ENCODE measurements around the gene PTPRD. TPM values are rescaled to one million over a fixed set of nuclear protein-coding genes. Genes with fewer than 3 reads are reported as not detected.

PTPRD gene
- total RNA-seq, 1 experiment from 2014 or later = 0.02 TPM

DNA sequence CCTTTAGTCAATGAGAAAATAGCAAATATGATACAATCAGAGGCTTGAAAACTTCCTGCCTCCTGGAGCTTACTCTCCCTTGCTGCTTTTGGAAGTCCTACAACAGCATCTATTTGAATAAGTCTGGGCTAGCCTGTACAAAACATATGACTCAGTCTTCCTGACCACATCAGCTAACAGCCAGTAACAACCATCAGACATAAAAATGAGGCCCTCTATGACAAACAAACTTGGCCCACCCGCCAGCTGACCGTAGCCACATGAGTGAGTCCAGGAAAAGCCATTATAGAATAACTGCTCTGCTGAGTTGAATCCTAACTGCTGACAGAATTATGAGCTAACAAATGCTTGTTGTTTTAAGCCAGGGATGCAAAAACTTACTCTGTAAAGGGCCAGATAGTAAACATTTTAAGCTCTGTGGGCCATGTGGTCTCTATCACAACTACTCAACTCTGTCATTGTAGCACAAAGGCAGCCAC lies 347.6 kb downstream of the PTPRD start:
- H3K36me3 ChIP-seq (ENCODE audit: control insufficient read depth in 1 of 2, insufficient read depth in 2 of 2, low read length in 2 of 2) = no peaks in the 10 kb centered on the region
- no peak overlapping the region for H3K4me2 ChIP-seq (ENCODE audit: low read length)
- POLR2A ChIA-PET = no interaction called here
- RAD21 ChIA-PET (ENCODE audit: low non-redundant PET in 1 of 2, low total read pairs in 2 of 2, uncharacterized antibody in 2 of 2, unreplicated experiment in 2 of 2) = no interaction called here
- intact Hi-C loops (cut with micrococcal nuclease) = no loop called here
- no peak overlapping the region for H3K4me3 ChIP-seq (replicated peaks in 1 of 2; ENCODE audit: low read depth in 1 of 2, low read length in 2 of 2)
- no peaks in the 10 kb centered on the region for H3K27me3 ChIP-seq (ENCODE audit: insufficient read depth, low read length)
- H3K79me2 ChIP-seq (ENCODE audit: insufficient read depth, low read length) = no peaks in the 10 kb centered on the region
- no peak for ATAC-seq
- BruUV-seq (replicated peaks) = no TSS peak
- CTCF ChIA-PET = no interaction called here
- no peak for DNase-seq (ENCODE audit: low read depth, low spot score)
- no peaks in the 10 kb centered on the region for H3K4me1 ChIP-seq (ENCODE audit: control insufficient read depth in 1 of 2, insufficient read depth in 2 of 2, low read length in 2 of 2)
- no peak overlapping the region for H3K27ac ChIP-seq (ENCODE audit: low read depth, low read length)
- H3K9me3 ChIP-seq (ENCODE audit: control insufficient read depth in 1 of 2, insufficient read depth in 1 of 2, low read depth in 1 of 2, low read length in 2 of 2) = peaks cover 5 to 9% of the 10 kb centered on the region in 2 experiments; a peak in 2 of 4 replicates
- no peaks in the 10 kb centered on the region for H4K20me1 ChIP-seq (ENCODE audit: insufficient read depth)
- TF ChIP-seq ELF1 (IDR thresholded peaks at IDR 0.05; ENCODE audit: borderline replicate concordance, low read depth) = no peak
- no peak for TF ChIP-seq POLR2A (IDR thresholded peaks at IDR 0.05; ENCODE audit: borderline replicate concordance, extremely low read depth, insufficient read depth, insufficient read length)
- no peak for TF ChIP-seq SRF (IDR thresholded peaks at IDR 0.05; ENCODE audit: low read depth)
- no peak for TF ChIP-seq CBX3 (IDR thresholded peaks at IDR 0.05; ENCODE audit: low read depth)
- no peak overlapping the region for H3K9ac ChIP-seq (ENCODE audit: low read length)
- H3K9me2 ChIP-seq (ENCODE audit: insufficient read depth) = no peaks in the 10 kb centered on the region
- no peak overlapping the region for H2AFZ ChIP-seq (ENCODE audit: low read depth, low read length, poor library complexity, severe bottlenecking)

DNA sequence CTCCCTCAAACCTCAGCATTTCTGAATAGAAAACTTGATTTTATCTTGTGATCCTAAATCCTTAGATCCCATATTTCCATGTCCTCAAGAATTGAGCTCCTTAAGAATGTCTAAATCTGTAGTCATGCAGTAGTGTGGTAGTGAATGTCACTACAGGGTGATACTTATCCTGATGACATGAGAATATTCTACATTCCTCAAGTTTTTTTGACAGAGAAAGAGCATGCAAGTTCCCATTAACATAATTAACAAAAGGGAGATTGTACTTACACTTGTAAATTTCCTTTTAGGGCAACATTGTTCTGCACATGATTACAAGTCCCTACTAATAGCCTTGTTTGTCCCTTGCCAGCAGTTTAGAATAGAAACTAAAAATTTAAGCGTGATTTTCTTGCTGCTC lies 352.3 kb downstream of the PTPRD start:
- ChIA-PET RAD21 (ENCODE audit: low non-redundant PET in 1 of 2, low total read pairs in 2 of 2, uncharacterized antibody in 2 of 2, unreplicated experiment in 2 of 2) (no interaction called here), POLR2A (no interaction called here), CTCF (no interaction called here)
- Histone ChIP-seq H3K4me2 (ENCODE audit: low read length) (no peak overlapping the region), H3K27me3 (ENCODE audit: insufficient read depth, low read length) (no peaks in the 10 kb centered on the region), H4K20me1 (ENCODE audit: insufficient read depth) (no peaks in the 10 kb centered on the region), H3K27ac (ENCODE audit: low read depth, low read length) (no peak overlapping the region), H3K9me3 (ENCODE audit: control insufficient read depth in 1 of 2, insufficient read depth in 1 of 2, low read depth in 1 of 2, low read length in 2 of 2) (peaks cover 4 to 13% of the 10 kb centered on the region in 2 experiments; a peak in 2 of 4 replicates), H3K9me2 (ENCODE audit: insufficient read depth) (no peaks in the 10 kb centered on the region), H3K4me1 (ENCODE audit: control insufficient read depth in 1 of 2, insufficient read depth in 2 of 2, low read length in 2 of 2) (no peaks in the 10 kb centered on the region), H3K36me3 (ENCODE audit: control insufficient read depth in 1 of 2, insufficient read depth in 2 of 2, low read length in 2 of 2) (no peaks in the 10 kb centered on the region), H3K4me3 (replicated peaks in 1 of 2; ENCODE audit: low read depth in 1 of 2, low read length in 2 of 2) (no peak overlapping the region), H3K9ac (ENCODE audit: low read length) (no peak overlapping the region), H2AFZ (ENCODE audit: low read depth, low read length, poor library complexity, severe bottlenecking) (no peak overlapping the region), H3K79me2 (ENCODE audit: insufficient read depth, low read length) (no peaks in the 10 kb centered on the region)
- intact Hi-C loops (cut with micrococcal nuclease) = no loop called here
- BruUV-seq (replicated peaks) = no TSS peak
- no peak for ATAC-seq
- no peak for DNase-seq (ENCODE audit: low read depth, low spot score)
- TF ChIP-seq, protein P1, sequence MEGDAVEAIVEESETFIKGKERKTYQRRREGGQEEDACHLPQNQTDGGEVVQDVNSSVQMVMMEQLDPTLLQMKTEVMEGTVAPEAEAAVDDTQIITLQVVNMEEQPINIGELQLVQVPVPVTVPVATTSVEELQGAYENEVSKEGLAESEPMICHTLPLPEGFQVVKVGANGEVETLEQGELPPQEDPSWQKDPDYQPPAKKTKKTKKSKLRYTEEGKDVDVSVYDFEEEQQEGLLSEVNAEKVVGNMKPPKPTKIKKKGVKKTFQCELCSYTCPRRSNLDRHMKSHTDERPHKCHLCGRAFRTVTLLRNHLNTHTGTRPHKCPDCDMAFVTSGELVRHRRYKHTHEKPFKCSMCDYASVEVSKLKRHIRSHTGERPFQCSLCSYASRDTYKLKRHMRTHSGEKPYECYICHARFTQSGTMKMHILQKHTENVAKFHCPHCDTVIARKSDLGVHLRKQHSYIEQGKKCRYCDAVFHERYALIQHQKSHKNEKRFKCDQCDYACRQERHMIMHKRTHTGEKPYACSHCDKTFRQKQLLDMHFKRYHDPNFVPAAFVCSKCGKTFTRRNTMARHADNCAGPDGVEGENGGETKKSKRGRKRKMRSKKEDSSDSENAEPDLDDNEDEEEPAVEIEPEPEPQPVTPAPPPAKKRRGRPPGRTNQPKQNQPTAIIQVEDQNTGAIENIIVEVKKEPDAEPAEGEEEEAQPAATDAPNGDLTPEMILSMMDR (IDR thresholded peaks at IDR 0.05 in 2 of 3, conservative IDR thresholded peaks at IDR 0.05 in 1 of 3; ENCODE audit: borderline replicate concordance in 1 of 3, insufficient read depth in 1 of 3, low read depth in 2 of 3, low read length in 2 of 3) = no peak
- TF ChIP-seq ELF1 (IDR thresholded peaks at IDR 0.05; ENCODE audit: borderline replicate concordance, low read depth) = no peak
- TF ChIP-seq EZH2phosphoT487 (IDR thresholded peaks at IDR 0.05; ENCODE audit: borderline replicate concordance) = no peak
- no peak for TF ChIP-seq TCF7L2 (IDR thresholded peaks at IDR 0.05; ENCODE audit: borderline replicate concordance, extremely low read depth, insufficient read depth, insufficient read length)
- no peak for TF ChIP-seq ZNF274 (IDR thresholded peaks at IDR 0.05; ENCODE audit: low read depth, low read length)
- no peak for TF ChIP-seq CBX3 (IDR thresholded peaks at IDR 0.05; ENCODE audit: low read depth)
- TF ChIP-seq YY1 (IDR thresholded peaks at IDR 0.05; ENCODE audit: extremely low read depth, insufficient replicate concordance, low read depth, low read length) = no peak
- TF ChIP-seq, protein P2, sequence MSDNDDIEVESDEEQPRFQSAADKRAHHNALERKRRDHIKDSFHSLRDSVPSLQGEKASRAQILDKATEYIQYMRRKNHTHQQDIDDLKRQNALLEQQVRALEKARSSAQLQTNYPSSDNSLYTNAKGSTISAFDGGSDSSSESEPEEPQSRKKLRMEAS (IDR thresholded peaks at IDR 0.05) = no peak
- TF ChIP-seq, protein P3, sequence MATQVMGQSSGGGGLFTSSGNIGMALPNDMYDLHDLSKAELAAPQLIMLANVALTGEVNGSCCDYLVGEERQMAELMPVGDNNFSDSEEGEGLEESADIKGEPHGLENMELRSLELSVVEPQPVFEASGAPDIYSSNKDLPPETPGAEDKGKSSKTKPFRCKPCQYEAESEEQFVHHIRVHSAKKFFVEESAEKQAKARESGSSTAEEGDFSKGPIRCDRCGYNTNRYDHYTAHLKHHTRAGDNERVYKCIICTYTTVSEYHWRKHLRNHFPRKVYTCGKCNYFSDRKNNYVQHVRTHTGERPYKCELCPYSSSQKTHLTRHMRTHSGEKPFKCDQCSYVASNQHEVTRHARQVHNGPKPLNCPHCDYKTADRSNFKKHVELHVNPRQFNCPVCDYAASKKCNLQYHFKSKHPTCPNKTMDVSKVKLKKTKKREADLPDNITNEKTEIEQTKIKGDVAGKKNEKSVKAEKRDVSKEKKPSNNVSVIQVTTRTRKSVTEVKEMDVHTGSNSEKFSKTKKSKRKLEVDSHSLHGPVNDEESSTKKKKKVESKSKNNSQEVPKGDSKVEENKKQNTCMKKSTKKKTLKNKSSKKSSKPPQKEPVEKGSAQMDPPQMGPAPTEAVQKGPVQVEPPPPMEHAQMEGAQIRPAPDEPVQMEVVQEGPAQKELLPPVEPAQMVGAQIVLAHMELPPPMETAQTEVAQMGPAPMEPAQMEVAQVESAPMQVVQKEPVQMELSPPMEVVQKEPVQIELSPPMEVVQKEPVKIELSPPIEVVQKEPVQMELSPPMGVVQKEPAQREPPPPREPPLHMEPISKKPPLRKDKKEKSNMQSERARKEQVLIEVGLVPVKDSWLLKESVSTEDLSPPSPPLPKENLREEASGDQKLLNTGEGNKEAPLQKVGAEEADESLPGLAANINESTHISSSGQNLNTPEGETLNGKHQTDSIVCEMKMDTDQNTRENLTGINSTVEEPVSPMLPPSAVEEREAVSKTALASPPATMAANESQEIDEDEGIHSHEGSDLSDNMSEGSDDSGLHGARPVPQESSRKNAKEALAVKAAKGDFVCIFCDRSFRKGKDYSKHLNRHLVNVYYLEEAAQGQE (IDR thresholded peaks at IDR 0.05; ENCODE audit: low read depth) = no peak
- TF ChIP-seq POLR2AphosphoS5 (IDR thresholded peaks at IDR 0.05; ENCODE audit: low read depth, low read length) = no peak
- no peak for TF ChIP-seq POLR2A (IDR thresholded peaks at IDR 0.05; ENCODE audit: borderline replicate concordance, extremely low read depth, insufficient read depth, insufficient read length)
- no peak for TF ChIP-seq CEBPB (IDR thresholded peaks at IDR 0.05; ENCODE audit: low read depth)
